ENCODE measurements around the gene LCT.
"Not testable (repeated sequence)": the region's sequence is repeated elsewhere in the genome, so short reads cannot be mapped to it uniquely, and the experiment has no call there.

Gene LCT

DNA sequence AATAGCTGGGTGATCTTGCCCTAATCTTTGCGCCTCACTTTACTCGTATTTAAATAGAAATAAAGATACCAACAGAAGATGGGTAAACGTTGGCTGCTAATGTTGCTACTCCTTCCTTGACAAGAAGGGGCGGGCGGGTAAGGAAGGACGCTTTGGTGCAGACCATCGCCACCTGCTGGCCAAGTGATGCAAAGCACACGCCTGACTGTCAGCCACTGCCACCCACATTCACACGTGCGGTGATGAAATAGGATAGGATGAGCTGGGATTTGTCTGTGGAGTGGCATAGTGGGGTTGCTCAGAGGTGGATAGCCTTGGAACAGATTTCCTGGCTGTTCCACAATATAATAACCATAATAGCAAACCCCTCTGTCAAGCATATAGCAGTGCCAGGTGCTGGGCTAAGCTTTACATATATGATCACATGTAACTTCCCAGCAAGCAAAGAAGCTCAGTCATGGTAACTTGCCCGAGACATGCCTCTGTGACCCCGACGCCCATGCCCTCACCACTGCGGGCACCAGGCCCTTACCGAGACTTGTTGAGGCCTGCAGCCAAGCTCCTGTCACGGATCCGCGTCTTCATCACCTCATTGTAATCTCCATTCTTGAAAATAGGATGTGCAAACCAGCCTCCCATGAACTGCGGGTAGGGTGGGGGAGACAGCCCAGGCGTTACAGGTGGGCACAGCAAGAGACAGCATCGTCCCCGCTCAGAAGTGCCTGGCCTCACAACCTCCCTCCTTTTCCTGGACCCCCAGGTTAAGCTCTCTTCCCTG is 39.3 kb downstream of the LCT start:
- DNase-seq (ENCODE audit: low spot score): peak; percentile 86

DNA sequence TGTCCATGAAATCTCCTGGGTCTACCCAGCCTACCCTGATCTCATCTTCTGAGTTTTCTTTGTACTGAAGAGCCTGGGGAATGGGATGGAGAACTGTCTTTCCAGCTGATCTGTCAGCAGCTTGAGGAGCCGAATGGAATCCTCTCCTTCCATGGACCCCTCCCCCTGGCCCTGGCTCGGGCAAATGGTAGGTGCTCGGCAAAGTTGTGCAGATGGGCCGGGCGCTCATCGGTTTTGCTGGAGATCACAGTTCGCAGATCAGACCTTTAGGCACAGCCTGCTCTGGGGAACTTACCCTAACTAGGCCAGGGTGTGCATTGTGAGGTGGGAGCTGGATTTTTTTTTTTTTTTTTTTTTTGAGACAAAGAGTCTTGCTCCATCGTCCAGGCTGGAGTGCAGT is 40.4 kb downstream of the LCT start:
- DNase-seq (ENCODE audit: low spot score): no peak

- DNase-seq (ENCODE audit: low spot score): not testable (repeated sequence)
Observed at GRCh38 chr2:135795641-135796040, 41.3 kb downstream of the LCT start.

- no peak for DNase-seq (ENCODE audit: low spot score)
Observed at GRCh38 chr2:135792401-135793150, 44.4 kb downstream of the LCT start.

DNA sequence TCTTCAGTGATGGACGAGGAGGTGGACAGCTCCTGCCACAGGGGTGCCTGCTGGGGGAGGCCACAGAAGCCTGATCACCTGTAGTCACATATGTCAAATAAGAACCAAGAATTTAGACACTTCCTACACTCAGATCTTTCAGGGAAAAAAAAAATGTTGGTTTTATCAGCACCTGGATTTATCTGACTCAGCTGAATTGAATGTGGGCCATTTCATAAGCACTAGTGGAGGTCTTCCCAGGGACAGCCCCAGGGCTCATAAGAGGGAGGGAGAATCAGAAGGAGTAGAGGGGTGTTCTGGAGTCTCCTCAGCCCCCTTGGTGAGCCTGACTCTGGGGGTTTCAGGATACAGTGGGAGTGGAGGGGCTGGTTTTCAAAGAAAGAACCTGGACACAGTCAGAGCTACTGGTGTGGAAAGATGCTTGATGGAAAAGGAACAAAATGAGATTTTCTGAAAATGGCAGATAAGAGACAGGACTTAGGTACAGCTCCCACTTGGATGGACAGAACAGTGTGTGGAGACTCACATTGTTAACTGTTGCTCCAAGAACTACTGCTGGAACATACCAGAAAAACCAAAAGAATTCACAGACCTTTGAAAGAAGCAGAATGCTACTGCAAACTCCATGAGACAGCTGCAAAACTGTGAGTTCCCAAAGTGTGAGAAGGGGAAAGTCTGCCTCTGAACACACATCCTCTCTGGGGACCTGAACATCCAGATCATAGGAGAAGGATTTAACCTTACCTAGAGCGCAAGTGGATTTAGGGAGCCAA is 45.4 kb downstream of the LCT start:
- DNase-seq (ENCODE audit: low spot score): no peak

GRCh38 chr2:135790423-135790822 is 46.6 kb downstream of the LCT start:
- DNase-seq (ENCODE audit: low spot score): no peak

GRCh38 chr2:135786823-135787222 is 50.2 kb downstream of the LCT start:
- peak; percentile 76 for DNase-seq (ENCODE audit: low spot score)

- DNase-seq (ENCODE audit: low spot score): no peak
Observed at GRCh38 chr2:135785032-135785431, 52.0 kb downstream of the LCT start.

- no peak for DNase-seq (ENCODE audit: low spot score)
Observed at GRCh38 chr2:135783439-135783838, 53.5 kb downstream of the LCT start.

DNA sequence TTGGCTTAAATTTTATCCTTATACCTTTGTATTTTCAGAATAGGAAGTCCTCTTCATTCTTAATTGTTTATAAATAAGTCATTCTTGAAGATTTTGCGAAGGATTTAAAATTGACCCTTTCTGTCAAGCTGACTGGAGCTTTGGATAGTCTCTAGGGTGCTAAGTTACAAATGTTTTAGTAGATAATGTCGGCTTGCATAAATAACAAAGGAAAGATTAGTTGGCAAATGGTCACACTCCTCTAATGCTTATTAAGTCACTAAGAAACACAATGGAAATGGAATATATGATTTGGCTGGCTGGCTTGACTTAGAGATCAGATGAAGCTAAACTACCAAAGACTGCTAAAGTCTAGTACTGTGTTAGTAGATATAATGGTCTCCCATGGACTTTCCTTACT is 54.8 kb downstream of the LCT start:
- DNase-seq (ENCODE audit: low spot score): no peak

GRCh38 chr2:135776367-135776766 is 60.6 kb downstream of the LCT start:
- DNase-seq (ENCODE audit: low spot score): no peak

GRCh38 chr2:135775420-135775819 is 61.6 kb downstream of the LCT start:
- DNase-seq (ENCODE audit: low spot score): no peak

GRCh38 chr2:135773917-135774316 is 63.1 kb downstream of the LCT start:
- DNase-seq (ENCODE audit: low spot score): peak; percentile 34

DNA sequence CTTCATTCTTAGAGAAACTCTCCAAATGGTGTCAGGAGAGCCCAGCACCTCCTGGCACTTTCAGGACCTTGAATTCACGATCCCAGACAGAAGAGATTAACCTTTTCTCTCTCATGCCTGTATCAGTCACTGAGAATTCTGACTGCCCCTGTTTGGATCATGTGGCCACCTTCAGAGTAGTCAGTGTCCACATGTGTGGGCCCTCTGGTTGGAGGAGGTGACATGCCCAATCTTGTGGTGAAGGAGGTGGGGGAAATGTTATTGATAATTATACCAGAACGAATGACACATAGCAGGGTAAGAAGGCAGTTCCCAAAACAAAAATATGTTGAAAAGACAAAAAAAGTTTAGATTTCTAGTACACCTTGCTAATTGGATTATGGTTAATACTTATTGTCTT is 63.7 kb downstream of the LCT start:
- no peak for DNase-seq (ENCODE audit: low spot score)

DNA sequence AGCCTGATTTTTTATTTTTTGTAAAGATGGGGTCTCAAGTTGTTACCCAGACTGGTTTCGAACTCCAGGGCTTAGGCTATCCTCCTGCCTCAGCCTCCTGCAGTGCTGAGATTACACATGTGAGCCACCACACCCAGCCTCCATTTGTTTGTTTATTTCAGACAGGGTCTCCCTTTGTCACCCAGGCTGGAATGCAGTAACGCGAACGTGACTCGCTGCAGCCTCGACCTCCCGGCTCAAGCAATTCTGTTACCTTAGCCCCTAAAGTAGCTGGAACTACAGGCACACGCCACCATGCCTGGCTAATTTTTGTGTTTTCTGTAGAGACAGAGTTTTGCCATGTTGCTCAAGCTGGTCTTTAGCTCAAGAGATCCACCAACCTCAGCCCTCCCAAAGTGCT is 68.1 kb downstream of the LCT start:
- no peak for DNase-seq (ENCODE audit: low spot score)

GRCh38 chr2:135762530-135762929 is 74.5 kb downstream of the LCT start:
- DNase-seq (ENCODE audit: low spot score): no peak

- no peak for DNase-seq (ENCODE audit: low spot score)
Observed at GRCh38 chr2:135762022-135762421, 75.0 kb downstream of the LCT start.

DNA sequence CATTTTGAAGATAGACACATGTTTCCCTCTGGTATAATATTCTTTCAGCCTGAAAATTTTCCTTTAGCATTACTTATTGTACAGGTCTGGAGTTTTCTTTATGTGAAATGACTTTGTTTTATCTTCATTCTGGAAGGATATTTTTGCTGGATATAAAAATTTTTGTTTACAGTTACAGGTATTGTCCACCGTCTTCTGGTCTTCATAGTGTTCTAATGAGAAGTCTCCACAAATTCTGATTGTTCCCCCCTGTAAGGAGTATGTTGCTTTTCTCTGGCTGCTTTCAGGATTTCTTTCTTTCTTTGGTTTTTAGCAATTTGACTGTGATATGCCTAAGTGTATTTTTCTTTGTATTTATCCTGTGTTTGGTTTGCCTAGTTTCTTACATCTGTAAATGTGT is 80.3 kb downstream of the LCT start:
- no peak for DNase-seq (ENCODE audit: low spot score)

DNA sequence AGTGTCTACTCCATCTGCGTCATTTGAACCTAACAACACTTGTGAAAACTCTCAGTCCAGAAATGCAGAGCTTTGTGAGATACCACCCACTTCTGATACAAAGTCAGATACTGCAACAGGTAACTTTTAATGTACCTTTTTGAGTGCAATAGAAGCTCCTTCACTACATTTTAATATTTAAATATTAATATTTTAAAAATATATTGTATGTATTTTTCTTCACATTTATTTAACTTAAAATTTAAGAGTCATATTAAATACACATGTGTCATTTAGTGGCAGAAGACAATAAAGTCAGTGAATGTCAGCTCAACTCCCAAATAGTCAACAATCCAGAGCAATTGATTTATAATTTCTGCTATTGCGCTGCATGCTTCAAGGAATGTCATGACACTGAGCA is 81.4 kb downstream of the LCT start:
- DNase-seq (ENCODE audit: low spot score): no peak

DNA sequence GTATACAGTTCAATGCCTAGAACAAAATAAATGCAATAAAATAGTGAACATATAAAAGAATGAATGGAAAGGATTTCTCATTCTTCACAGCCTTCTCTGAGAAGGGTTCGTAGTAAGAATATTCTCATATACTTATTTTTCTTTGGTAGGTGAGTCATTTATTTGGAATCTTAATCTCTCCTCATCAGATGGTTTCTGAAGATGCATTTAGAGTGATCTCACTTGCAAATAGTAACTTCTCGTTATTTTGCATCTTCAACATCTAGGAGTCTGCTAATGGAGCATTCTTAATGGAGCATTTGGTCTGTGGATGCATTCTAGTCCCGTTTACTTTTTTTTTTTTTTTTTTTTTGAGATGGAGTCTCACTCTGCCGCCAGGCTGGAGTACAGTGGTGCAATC is 91.4 kb downstream of the LCT start:
- peak; percentile 74 for DNase-seq (ENCODE audit: low spot score)

DNA sequence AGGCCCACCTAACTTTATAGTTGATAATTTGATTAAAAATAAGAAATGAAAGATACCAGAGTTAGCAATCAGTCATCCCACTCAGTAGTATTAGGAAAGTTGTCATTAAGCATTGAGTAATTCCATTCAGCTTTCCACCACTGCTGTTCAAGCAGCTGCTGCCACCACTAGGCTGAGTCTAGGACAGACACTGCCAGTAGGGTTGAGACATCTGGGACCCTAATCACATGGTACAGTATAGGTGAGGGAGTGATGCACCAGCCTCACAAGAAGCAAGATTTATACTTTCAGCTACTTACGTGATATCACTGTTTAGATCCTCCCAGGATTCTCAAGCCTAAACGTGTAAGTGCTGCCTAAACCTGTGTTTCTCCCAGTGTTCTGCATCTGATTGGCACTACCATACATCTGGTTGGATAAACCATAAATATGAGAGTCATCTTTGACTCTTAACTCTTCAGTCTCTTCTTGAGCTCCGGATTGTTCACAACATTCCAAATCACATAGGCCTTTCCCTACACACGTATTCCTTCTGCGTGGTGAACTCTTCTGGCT is 92.1 kb downstream of the LCT start:
- DNase-seq (ENCODE audit: low spot score): peak; percentile 34

DNA sequence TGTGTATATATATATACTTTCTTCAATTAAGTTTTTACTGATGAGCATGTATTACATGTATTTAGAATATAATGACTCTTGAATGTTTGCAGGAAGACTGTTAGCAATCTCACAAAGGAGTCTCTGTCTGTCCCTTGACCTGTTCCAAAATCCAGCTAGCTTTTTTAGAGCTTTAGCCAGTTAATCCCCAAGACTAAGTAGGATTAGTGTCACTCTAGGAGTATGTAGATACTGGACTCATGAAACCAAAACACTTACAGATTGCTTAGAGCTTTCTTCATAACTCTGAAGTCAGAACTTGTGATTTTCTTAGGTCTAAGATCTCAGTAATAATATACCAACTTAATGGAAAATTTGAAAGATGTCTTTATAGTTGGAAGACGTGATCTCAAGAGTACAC is 93.1 kb downstream of the LCT start:
- DNase-seq (ENCODE audit: low spot score): peak; percentile 6
